Effector memory CD4-positive, alpha-beta T cell (primary cell): Measurements from ENCODE around the gene SEMA4A.
A peak's percentile ranks its signal among the peaks of the same experiment; 100 is the strongest.
"Not testable (repeated sequence)": the region's sequence is repeated elsewhere in the genome, so short reads cannot be mapped to it uniquely, and the experiment has no call there.

Experiments used
- DNase-seq, 3 donors: peaks; one replicate each; pipeline ENCODE4 v3.0.0-alpha.2; 2020
- H3K27ac ChIP-seq: 2 replicates; pipeline ENCODE4 v1.7.0; 2013; ENCODE audit warnings: mild to moderate bottlenecking, low read length, moderate library complexity; ENCODE audit not compliant: insufficient read depth, poor library complexity, severe bottlenecking
- H3K27me3 ChIP-seq: replicated peaks from 2 replicates; pipeline ENCODE4 v1.7.0; 2013; ENCODE audit warnings: mild to moderate bottlenecking, low read length; ENCODE audit not compliant: insufficient read depth, control insufficient read depth, poor library complexity, severe bottlenecking
- H3K36me3 ChIP-seq: 2 replicates; pipeline ENCODE4 v1.7.0; 2013; ENCODE audit warnings: mild to moderate bottlenecking, low read length, moderate library complexity; ENCODE audit not compliant: control insufficient read depth, insufficient read depth
- H3K4me1 ChIP-seq: 2 replicates; pipeline ENCODE4 v1.7.0; 2013; ENCODE audit warnings: low read length, mild to moderate bottlenecking; ENCODE audit not compliant: control insufficient read depth, insufficient read depth, poor library complexity, severe bottlenecking
- H3K4me3 ChIP-seq: 2 replicates; pipeline ENCODE4 v1.7.0; 2013; ENCODE audit warnings: low read length, low read depth, mild to moderate bottlenecking; ENCODE audit not compliant: insufficient read depth, poor library complexity, severe bottlenecking
- H3K9me3 ChIP-seq: 2 replicates; pipeline ENCODE4 v1.7.0; 2013; ENCODE audit warnings: mild to moderate bottlenecking, low read length, moderate library complexity; ENCODE audit not compliant: control insufficient read depth

The SEMA4A gene

GRCh38 chr1:156119503-156120209 is 33.7 kb upstream of the SEMA4A start:
- Histone ChIP-seq H3K9me3 (no peaks in the 10 kb centered on the region), H3K36me3 (peaks cover 2% of the 10 kb centered on the region), H3K4me3 (no peak overlapping the region), H3K4me1 (peaks cover 37% of the 10 kb centered on the region), H3K27me3 (no peaks in the 10 kb centered on the region), H3K27ac (no peak overlapping the region)
- DNase-seq = peak in 1 of 3 donors; percentile 53

GRCh38 chr1:156120318-156120717 is 33.1 kb upstream of the SEMA4A start:
- no peak overlapping the region for H3K4me3 ChIP-seq
- no peaks in the 10 kb centered on the region for H3K27me3 ChIP-seq
- H3K4me1 ChIP-seq = peaks cover 40% of the 10 kb centered on the region
- H3K9me3 ChIP-seq = no peaks in the 10 kb centered on the region
- no peak overlapping the region for H3K27ac ChIP-seq
- no peaks in the 10 kb centered on the region for H3K36me3 ChIP-seq
- DNase-seq = no peak

GRCh38 chr1:156121005-156121404 is 32.4 kb upstream of the SEMA4A start:
- H3K27ac ChIP-seq, H3K4me3 ChIP-seq, H3K27me3 ChIP-seq, H3K9me3 ChIP-seq, H3K36me3 ChIP-seq, DNase-seq: not testable (repeated sequence)
- H3K4me1 ChIP-seq = peaks cover 42% of the 10 kb centered on the region

- no peak for DNase-seq
- H3K27ac ChIP-seq = no peak overlapping the region
- H3K27me3 ChIP-seq = no peaks in the 10 kb centered on the region
- no peak overlapping the region for H3K4me3 ChIP-seq
- H3K4me1 ChIP-seq = peaks cover 46% of the 10 kb centered on the region
- H3K36me3 ChIP-seq = no peaks in the 10 kb centered on the region
- no peaks in the 10 kb centered on the region for H3K9me3 ChIP-seq
Observed at GRCh38 chr1:156121457-156121856, 31.9 kb upstream of the SEMA4A start.

- DNase-seq = no peak
- Histone ChIP-seq H3K27me3 (no peaks in the 10 kb centered on the region), H3K9me3 (no peaks in the 10 kb centered on the region), H3K27ac (no peak overlapping the region), H3K4me3 (no peak overlapping the region), H3K36me3 (no peaks in the 10 kb centered on the region), H3K4me1 (peaks cover 52% of the 10 kb centered on the region)
Observed at GRCh38 chr1:156122086-156122485, 31.3 kb upstream of the SEMA4A start.

- Histone ChIP-seq H3K27ac (peak overlapping the region; percentile 67), H3K4me3 (no peak overlapping the region), H3K9me3 (no peaks in the 10 kb centered on the region), H3K36me3 (no peaks in the 10 kb centered on the region), H3K27me3 (no peaks in the 10 kb centered on the region), H3K4me1 (peaks cover 57% of the 10 kb centered on the region)
- DNase-seq = peak in 1 of 3 donors; percentile 12
Observed at GRCh38 chr1:156122519-156123355, 30.6 kb upstream of the SEMA4A start.

GRCh38 chr1:156123356-156124196 is 29.8 kb upstream of the SEMA4A start:
- H3K4me3 ChIP-seq = peak overlapping the region; percentile 12

GRCh38 chr1:156124557-156125483 is 28.6 kb upstream of the SEMA4A start:
- Histone ChIP-seq H3K27ac (peak overlapping the region; percentile 67), H3K9me3 (no peaks in the 10 kb centered on the region), H3K4me1 (peaks cover 70% of the 10 kb centered on the region), H3K27me3 (no peaks in the 10 kb centered on the region), H3K36me3 (no peaks in the 10 kb centered on the region), H3K4me3 (no peak overlapping the region)
- peak in 2 of 3 donors; percentile 55 to 57 for DNase-seq

More at GRCh38 chr1:156123356-156124196, 29.8 kb upstream of the SEMA4A start:
- no peaks in the 10 kb centered on the region for H3K9me3 ChIP-seq
- peak in 1 of 3 donors; percentile 57 for DNase-seq
- H3K27ac ChIP-seq = peak overlapping the region; percentile 67
- H3K36me3 ChIP-seq = no peaks in the 10 kb centered on the region
- H3K27me3 ChIP-seq = no peaks in the 10 kb centered on the region
- peaks cover 61% of the 10 kb centered on the region for H3K4me1 ChIP-seq

GRCh38 chr1:156125544-156125943 is 27.8 kb upstream of the SEMA4A start:
- not testable (repeated sequence) for H3K9me3 ChIP-seq, H3K36me3 ChIP-seq, H3K27me3 ChIP-seq, H3K4me3 ChIP-seq
- peak overlapping the region; percentile 87 for H3K27ac ChIP-seq
- DNase-seq = peak in 1 of 3 donors; percentile 24
- peaks cover 72% of the 10 kb centered on the region for H3K4me1 ChIP-seq
